Activated CD8-positive, alpha-beta T cell treated with anti-CD3 and anti-CD28 coated beads for 36 hours (primary cell): ENCODE data around the gene HYI. TPM values are rescaled to one million over a fixed set of nuclear protein-coding genes. Genes with fewer than 3 reads are reported as not detected.
"Not testable (repeated sequence)": the region's sequence is repeated elsewhere in the genome, so short reads cannot be mapped to it uniquely, and the experiment has no call there.

ENCODE experiments used
- ATAC-seq: fragments of 200-7000 bp; cut with Tn5 transposase; one replicate; pipeline ENCODE4 v1.10.0; 2021; ENCODE audit warnings: mild to moderate bottlenecking, moderate library complexity
- CTCF ChIA-PET: fragments of 350-600 bp; sonication (Branson Sonifier 250); formaldehyde crosslinking; loops from one replicate; lab custom pipeline; 2021; ENCODE audit warnings: antibody characterized with exemption; lab: Charles Lee
- POLR2A ChIA-PET: fragments of 350-600 bp; sonication (Branson Sonifier 250); formaldehyde crosslinking; loops from one replicate; lab custom pipeline; 2021; ENCODE audit warnings: antibody characterized with exemption; lab: Charles Lee
- DNase-seq: peaks from one replicate; pipeline ENCODE4 v3.0.0-alpha.2; 2020
- H3K27ac Mint-ChIP-seq: one replicate; pipeline ENCODE4 v1.8.0; 2021; ENCODE audit warnings: mild to moderate bottlenecking, mixed read lengths
- H3K27me3 Mint-ChIP-seq: one replicate; pipeline ENCODE4 v1.8.0; 2021; ENCODE audit warnings: mixed read lengths
- H3K36me3 Mint-ChIP-seq: one replicate; pipeline ENCODE4 v1.8.0; 2021; ENCODE audit warnings: low read depth, mixed read lengths
- H3K4me1 Mint-ChIP-seq: one replicate; pipeline ENCODE4 v1.8.0; 2021; ENCODE audit warnings: low read depth, mixed read lengths
- H3K4me3 Mint-ChIP-seq: one replicate; pipeline ENCODE4 v1.8.0; 2021; ENCODE audit warnings: mild to moderate bottlenecking, moderate library complexity, mixed read lengths
- H3K9me3 Mint-ChIP-seq: one replicate; pipeline ENCODE4 v1.8.0; 2021; ENCODE audit warnings: mixed read lengths
- intact Hi-C: fragments of 100-400 bp; cut with micrococcal nuclease; formaldehyde crosslinking; loops from one replicate; pipeline ENCODE4 v1.10.0; 2022
- total RNA-seq, 2 experiments: library from RNA; stranded (reverse); gene quantifications; one replicate each; pipeline ENCODE4 v1.2.3, GENCODE V29; 2021
- TF ChIP-seq, protein P1 (sequence below): fragments of 200-600 bp; IDR thresholded peaks from one replicate; pipeline ENCODE4 v1.8.0; 2022; ENCODE audit warnings: antibody characterized with exemption, mild to moderate bottlenecking

HYI gene
- total RNA-seq, 2 experiments from 2014 or later = 4.1 to 5.6 TPM

DNA sequence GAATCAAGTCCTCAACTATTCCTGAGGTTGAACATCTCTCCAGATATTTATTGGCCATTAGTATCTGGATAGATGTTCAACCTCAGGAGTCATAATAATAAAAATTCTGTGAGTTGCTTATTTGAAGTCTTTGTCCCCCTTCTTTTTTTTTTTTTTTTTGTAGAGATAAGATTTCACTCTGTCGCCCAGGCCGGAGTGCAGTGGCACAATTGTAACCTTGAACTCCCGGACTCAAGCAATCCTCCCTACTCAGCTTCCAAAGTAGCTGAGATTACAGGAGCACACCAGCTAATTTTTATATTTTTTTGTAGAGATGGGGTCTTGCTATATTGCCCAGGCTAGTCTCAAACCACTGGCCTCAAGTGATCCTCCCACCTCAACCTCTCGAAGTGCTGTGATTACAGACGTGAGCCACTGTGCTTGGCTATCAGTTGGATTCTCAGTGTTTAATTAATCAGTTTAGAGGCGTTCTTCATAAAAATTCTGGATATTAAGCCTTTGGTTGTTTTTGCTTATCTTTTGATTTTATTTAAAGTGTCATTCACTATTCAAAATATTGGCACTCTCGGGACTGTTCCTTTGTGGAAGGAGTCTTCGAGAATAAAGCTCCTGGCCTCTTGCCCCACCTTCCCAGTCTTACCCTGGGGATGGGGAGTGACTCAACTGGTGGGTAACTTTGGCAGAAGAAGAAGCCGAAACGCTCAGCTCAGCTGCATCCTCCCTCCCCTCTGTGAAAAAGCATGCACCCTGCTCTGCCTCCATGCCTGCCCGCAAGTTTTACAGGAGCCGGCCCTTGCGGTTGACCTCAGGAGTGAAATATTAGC is 11.2 kb upstream of the HYI start:
- TF ChIP-seq, protein P1, sequence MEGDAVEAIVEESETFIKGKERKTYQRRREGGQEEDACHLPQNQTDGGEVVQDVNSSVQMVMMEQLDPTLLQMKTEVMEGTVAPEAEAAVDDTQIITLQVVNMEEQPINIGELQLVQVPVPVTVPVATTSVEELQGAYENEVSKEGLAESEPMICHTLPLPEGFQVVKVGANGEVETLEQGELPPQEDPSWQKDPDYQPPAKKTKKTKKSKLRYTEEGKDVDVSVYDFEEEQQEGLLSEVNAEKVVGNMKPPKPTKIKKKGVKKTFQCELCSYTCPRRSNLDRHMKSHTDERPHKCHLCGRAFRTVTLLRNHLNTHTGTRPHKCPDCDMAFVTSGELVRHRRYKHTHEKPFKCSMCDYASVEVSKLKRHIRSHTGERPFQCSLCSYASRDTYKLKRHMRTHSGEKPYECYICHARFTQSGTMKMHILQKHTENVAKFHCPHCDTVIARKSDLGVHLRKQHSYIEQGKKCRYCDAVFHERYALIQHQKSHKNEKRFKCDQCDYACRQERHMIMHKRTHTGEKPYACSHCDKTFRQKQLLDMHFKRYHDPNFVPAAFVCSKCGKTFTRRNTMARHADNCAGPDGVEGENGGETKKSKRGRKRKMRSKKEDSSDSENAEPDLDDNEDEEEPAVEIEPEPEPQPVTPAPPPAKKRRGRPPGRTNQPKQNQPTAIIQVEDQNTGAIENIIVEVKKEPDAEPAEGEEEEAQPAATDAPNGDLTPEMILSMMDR = no peak
- ATAC-seq = no peak
- Mint-ChIP-seq H3K27ac (no peak overlapping the region), H3K9me3 (peaks cover 1% of the 10 kb centered on the region), H3K4me3 (no peak overlapping the region), H3K27me3 (no peaks in the 10 kb centered on the region), H3K36me3 (no peaks in the 10 kb centered on the region), H3K4me1 (peaks cover 9% of the 10 kb centered on the region)
- intact Hi-C loops = no loop called here
- CTCF ChIA-PET = no interaction called here
- POLR2A ChIA-PET = interaction anchor here (0.6 kb wide), 1 partner anchor 1892 kb away, joined by 3 read pairs; no protein-coding TSS in a partner anchor
- DNase-seq = no peak

- Mint-ChIP-seq H3K4me1 (peaks cover 9% of the 10 kb centered on the region), H3K9me3 (peaks cover 1% of the 10 kb centered on the region), H3K27me3 (no peaks in the 10 kb centered on the region), H3K4me3 (no peak overlapping the region), H3K27ac (no peak overlapping the region), H3K36me3 (no peaks in the 10 kb centered on the region)
- DNase-seq (no peak), ATAC-seq (no peak)
- POLR2A ChIA-PET = interaction anchor here (0.9 kb wide), 1 partner anchor 268 kb away, joined by 3 read pairs; no protein-coding TSS in a partner anchor
- CTCF ChIA-PET = interaction anchor here (0.8 to 1.3 kb wide), 2 partner anchors 9 to 236 kb away, joined by 3 read pairs; no protein-coding TSS in a partner anchor
- intact Hi-C loops = no loop called here
- TF ChIP-seq, protein P1 = no peak
Observed at GRCh38 chr1:43463479-43463878, 9.7 kb upstream of the HYI start.

DNA sequence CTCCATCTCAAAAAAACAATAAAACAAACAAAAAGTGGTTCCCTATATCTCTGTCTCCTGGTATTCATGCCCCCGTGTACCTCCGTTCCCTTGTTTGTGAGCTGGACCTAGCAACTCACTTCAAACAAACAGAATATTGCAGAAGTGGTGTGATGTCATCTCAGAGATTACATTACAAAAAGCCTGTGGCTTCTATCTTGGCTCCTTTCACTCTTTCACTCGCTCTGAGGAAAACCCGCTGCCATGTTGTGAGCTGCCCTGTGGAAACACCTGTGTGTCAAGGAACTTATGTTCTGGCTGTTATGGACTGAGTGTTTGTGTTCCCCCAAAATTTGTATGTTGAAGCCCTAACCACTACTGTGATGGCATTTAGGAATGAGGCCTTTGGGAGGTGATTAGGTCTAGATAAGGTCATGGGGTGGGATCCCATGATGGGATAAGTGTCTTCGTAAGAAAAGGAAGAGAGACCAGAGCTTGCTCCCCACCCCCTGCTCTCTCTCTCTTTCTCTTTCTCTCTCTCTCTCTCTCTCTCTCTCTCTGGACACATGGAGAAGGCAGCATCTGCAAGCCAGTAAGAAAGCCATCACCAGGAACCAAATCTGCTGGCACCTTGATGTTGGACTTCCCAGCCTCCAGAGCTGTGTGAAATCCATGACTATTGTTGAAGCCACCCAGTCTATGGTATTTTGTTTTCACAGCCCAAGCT is 7.4 kb upstream of the HYI start:
- POLR2A ChIA-PET = interaction anchor here (1.2 kb wide), 1 partner anchor 8 kb away, joined by 3 read pairs; no protein-coding TSS in a partner anchor
- Mint-ChIP-seq H3K27me3 (peaks cover 14% of the 10 kb centered on the region), H3K36me3 (no peaks in the 10 kb centered on the region), H3K4me3 (no peak overlapping the region), H3K9me3 (peaks cover 1% of the 10 kb centered on the region), H3K27ac (no peak overlapping the region), H3K4me1 (peaks cover 3% of the 10 kb centered on the region)
- no peak for ATAC-seq
- TF ChIP-seq, protein P1 = no peak
- intact Hi-C loops = no loop called here
- CTCF ChIA-PET = no interaction called here
- no peak for DNase-seq

- H3K4me3 Mint-ChIP-seq, DNase-seq, POLR2A ChIA-PET, H3K9me3 Mint-ChIP-seq, H3K27ac Mint-ChIP-seq, H3K4me1 Mint-ChIP-seq, H3K36me3 Mint-ChIP-seq, intact Hi-C loops, ATAC-seq: not testable (repeated sequence)
- CTCF ChIA-PET = interaction anchor here (0.7 kb wide), 1 partner anchor 11 kb away, joined by 3 read pairs; no protein-coding TSS in a partner anchor
- peaks cover 26% of the 10 kb centered on the region for H3K27me3 Mint-ChIP-seq
Observed at GRCh38 chr1:43458379-43458778, 4.6 kb upstream of the HYI start.

DNA sequence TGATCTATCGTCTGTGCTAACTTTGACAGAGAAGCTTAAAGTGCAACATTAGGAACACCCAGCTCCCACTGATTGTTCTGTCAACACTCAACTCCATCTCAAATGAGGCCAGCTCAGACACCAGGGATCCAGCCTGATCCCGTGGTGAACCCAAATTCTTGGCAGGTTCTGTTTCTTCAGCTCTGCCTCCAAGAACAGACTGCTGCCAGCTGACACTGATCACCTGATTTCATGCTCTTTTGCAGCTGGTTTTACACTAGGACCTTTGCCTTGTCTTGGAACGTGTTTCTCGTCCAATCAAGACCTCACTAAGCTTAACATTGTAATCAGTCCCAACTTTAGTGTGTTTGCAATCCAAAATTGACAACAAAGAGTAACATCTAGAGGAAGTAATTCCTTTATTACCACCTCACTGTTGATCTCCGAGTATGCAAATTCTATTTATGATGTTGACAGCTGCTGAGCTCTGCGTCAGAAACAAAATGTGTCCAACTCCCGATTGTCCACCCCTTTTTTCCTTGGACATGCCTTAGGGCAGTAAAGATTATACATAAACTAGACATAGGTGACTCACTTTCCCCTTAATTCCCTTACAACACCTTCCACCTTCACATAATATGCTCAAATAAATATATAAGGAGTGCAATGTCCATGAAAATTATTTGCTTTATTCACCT is 1.6 kb upstream of the HYI start:
- Mint-ChIP-seq H3K4me3 (no peak overlapping the region), H3K27me3 (peaks cover 26% of the 10 kb centered on the region), H3K9me3 (peaks cover 2% of the 10 kb centered on the region), H3K4me1 (peaks cover 15% of the 10 kb centered on the region), H3K27ac (no peak overlapping the region), H3K36me3 (peaks cover 15% of the 10 kb centered on the region)
- ChIA-PET CTCF (interaction anchor here (0.8 to 1.8 kb wide), 3 partner anchors 33 to 480 kb away, joined by 3 to 5 read pairs (median 4); no protein-coding TSS in a partner anchor), POLR2A (interaction anchor here (0.9 to 1.9 kb wide), 2 partner anchors 195 to 303 kb away, joined by 3 to 7 read pairs; partner anchors contain the start of gene KDM4A)
- DNase-seq (no peak), ATAC-seq (no peak)
- intact Hi-C loops = no loop called here
- TF ChIP-seq, protein P1 = no peak
